ENCODE data around the gene LIMCH1. TPM values are rescaled to one million over a fixed set of nuclear protein-coding genes. Genes with fewer than 3 reads are reported as not detected.

LIMCH1 gene
- polyA plus RNA-seq, 1 of the 3 experiments (the other 2 are of a cell fraction): 1.2 TPM

- TF ChIP-seq FOSL2 (IDR thresholded peaks at IDR 0.05; ENCODE audit: borderline replicate concordance, low read depth) (no peak), EZH2phosphoT487 (IDR thresholded peaks at IDR 0.05; ENCODE audit: borderline replicate concordance, low read depth) (no peak), EP300 (IDR thresholded peaks at IDR 0.05; ENCODE audit: borderline replicate concordance in 1 of 2, low read depth in 1 of 2, low read length in 1 of 2) (no peak), RFX5 (IDR thresholded peaks at IDR 0.05; ENCODE audit: low read length) (no peak), GATA2 (CRISPR knock-in tag; IDR thresholded peaks at IDR 0.05) (no peak), ZBTB33 (IDR thresholded peaks at IDR 0.05; ENCODE audit: borderline replicate concordance, low read depth) (no peak), USF1 (IDR thresholded peaks at IDR 0.05; ENCODE audit: borderline replicate concordance, low read depth) (no peak), ELF1 (IDR thresholded peaks at IDR 0.05) (no peak), REST (IDR thresholded peaks at IDR 0.05; ENCODE audit: low read depth, low read length) (no peak)
Observed at GRCh38 chr4:41633321-41633720, 95.4 kb downstream of the LIMCH1 start (continued).

GRCh38 chr4:41635441-41635840 lies 97.5 kb downstream of the LIMCH1 start:
- Histone ChIP-seq H3K4me2 (no peak overlapping the region), H4K20me1 (ENCODE audit: insufficient read depth) (no peaks in the 10 kb centered on the region), H3K9ac (no peak overlapping the region), H3K9me2 (no peaks in the 10 kb centered on the region), H2AFZ (ENCODE audit: low read depth) (no peak overlapping the region), H3F3A (replicated peaks; ENCODE audit: insufficient read depth) (no peaks in the 10 kb centered on the region), H3K27me3 (ENCODE audit: insufficient read depth) (no peaks in the 10 kb centered on the region), H3K9me3 (no peaks in the 10 kb centered on the region), H3K79me2 (ENCODE audit: insufficient read depth) (no peaks in the 10 kb centered on the region), H3K36me3 (replicated peaks in 1 of 2; ENCODE audit: control insufficient read depth in 1 of 2, insufficient read depth in 2 of 2, low read length in 1 of 2) (no peaks in the 10 kb centered on the region), H3K27ac (ENCODE audit: low read depth in 2 of 2, low read length in 1 of 2) (no peak overlapping the region), H3K4me3 (ENCODE audit: low read depth in 2 of 2, low read length in 1 of 2) (no peak overlapping the region), H3K4me1 (ENCODE audit: control insufficient read depth in 1 of 2, insufficient read depth in 2 of 2, low read depth in 1 of 2, low read length in 1 of 2) (peaks cover 0 to 21% of the 10 kb centered on the region in 2 experiments; a peak in 2 of 4 replicates)
- POLR2A ChIA-PET: no interaction called here
- CTCF ChIA-PET: interaction anchor here (1.3 kb wide), 1 partner anchor 12 kb away, joined by 4 read pairs; no protein-coding TSS in a partner anchor
- TF ChIP-seq USF2 (IDR thresholded peaks at IDR 0.05; ENCODE audit: borderline replicate concordance, low read depth, low read length) (no peak), CTCF (IDR thresholded peaks at IDR 0.05) (no peak), GATA2 (CRISPR knock-in tag; IDR thresholded peaks at IDR 0.05) (no peak), ELF1 (IDR thresholded peaks at IDR 0.05) (no peak), MEF2A (IDR thresholded peaks at IDR 0.05; ENCODE audit: borderline replicate concordance, low read depth) (no peak), RXRA (IDR thresholded peaks at IDR 0.05; ENCODE audit: borderline replicate concordance, low read depth) (no peak)
- WGBS (ENCODE audit: low lambda C conversion rate): 70% methylated on average over 3 of the region's 3 CpGs
- DNase-seq: no peak
